K562 (cell line): ENCODE data around the gene KIAA0513. TPM values are rescaled to one million over a fixed set of nuclear protein-coding genes. Genes with fewer than 3 reads are reported as not detected.

Experiments
- ATAC-seq: fragments of 200-7000 bp; cut with Tn5 transposase; 3 replicates; pipeline ENCODE4 v1.9.1; 2020; ENCODE audit warnings: moderate library complexity
- BruUV-seq: library from RNA; stranded (reverse); fragments of 400-500 nt; replicated peaks from 2 replicates; lab custom pipeline; 2021; lab: Mats Ljungman, UMichigan
- CTCF ChIA-PET: fragments of 300-600 bp; formaldehyde crosslinking; extraction: SDS; loops from one replicate; lab custom pipeline; 2021; ENCODE audit warnings: low intra/inter-chr PET ratio; lab: Yijun Ruan, JAX
- POLR2A ChIA-PET: fragments of 300-600, 350-650 bp; sonication (Branson Sonifier 250); formaldehyde crosslinking; extraction: SDS; loops from one replicate; lab custom pipeline; 2021; ENCODE audit warnings: antibody characterized with exemption, inconsistent platforms; lab: Yijun Ruan, JAX
- DNase-seq, 4 experiments: peaks; one replicate each; pipeline versions ENCODE4 v3.0.0 to v3.0.0-alpha.2; 2011 to 2018; ENCODE audit warnings: low spot score in 3 of 4, mixed read lengths in 3 of 4; ENCODE audit errors: extremely low read depth in 1 of 4
- FAIRE-seq: peaks from 2 replicates; lab custom pipeline; 2011; peaks lifted over from hg19 to GRCh38; lab: Jason Lieb, UNC
- H2AFZ ChIP-seq: 2 replicates; pipeline ENCODE4 v1.6.0; 2011; ENCODE audit warnings: low read depth, low read length, control low read depth, inconsistent platforms
- H3K27ac ChIP-seq: fragments of 200-600 bp; 3 replicates; pipeline ENCODE4 v1.8.0; 2011; ENCODE audit warnings: low read depth, mild to moderate bottlenecking, control low read depth, inconsistent platforms, low read length, moderate library complexity, mixed read lengths; ENCODE audit errors: extremely low read depth
- H3K27me3 ChIP-seq, 2 experiments: fragments of 300-600 bp in 1 of 2; 2 replicates in 1 of 2; 3 replicates in 1 of 2; pipeline versions ENCODE4 v1.6.0 to v1.8.0; 2011; ENCODE audit warnings: inconsistent platforms in 2 of 2, low read length in 2 of 2, mild to moderate bottlenecking in 1 of 2, mixed read lengths in 1 of 2, moderate library complexity in 1 of 2; ENCODE audit not compliant: control insufficient read depth in 2 of 2, insufficient read depth in 2 of 2
- H3K36me3 ChIP-seq: fragments of 300-600 bp; 3 replicates; pipeline ENCODE4 v1.8.0; 2011; ENCODE audit warnings: mild to moderate bottlenecking, low read length, inconsistent platforms; ENCODE audit not compliant: control insufficient read depth, insufficient read depth
- H3K4me1 ChIP-seq, 2 experiments: fragments of 200-600 bp in 1 of 2; replicated peaks in 1 of 2; 2 replicates in 1 of 2; 3 replicates in 1 of 2; pipeline versions ENCODE4 v1.5.1 to v1.8.0; 2011; ENCODE audit warnings: inconsistent platforms in 2 of 2, low read length in 2 of 2, mild to moderate bottlenecking in 1 of 2, mixed read lengths in 1 of 2, moderate library complexity in 1 of 2; ENCODE audit not compliant: control insufficient read depth in 2 of 2, insufficient read depth in 2 of 2
- H3K4me2 ChIP-seq: 2 replicates; pipeline ENCODE4 v1.6.1; 2011; ENCODE audit warnings: low read length, control low read depth, inconsistent platforms, mixed read lengths; ENCODE audit not compliant: insufficient read depth
- H3K4me3 ChIP-seq: fragments of 200-600 bp; sonication (generic), shearing (Covaris generic); 2 replicates; pipeline ENCODE4 v1.5.1; 2016; ENCODE audit warnings: control low read depth, inconsistent platforms
- H3K79me2 ChIP-seq: fragments of 200-600 bp; 3 replicates; pipeline ENCODE4 v1.8.0; 2011; ENCODE audit warnings: low read length, inconsistent platforms; ENCODE audit not compliant: control insufficient read depth, insufficient read depth
- H3K9ac ChIP-seq, 2 experiments: 2 replicates each; pipeline versions ENCODE4 v1.6.0 to v1.6.1; 2011; ENCODE audit warnings: low read depth in 2 of 2, low read length in 2 of 2, control low read depth in 1 of 2, inconsistent platforms in 1 of 2, mild to moderate bottlenecking in 1 of 2, mixed read lengths in 1 of 2; ENCODE audit not compliant: insufficient read depth in 1 of 2
- H3K9me1 ChIP-seq: one replicate; pipeline ENCODE4 v1.6.0; 2011; ENCODE audit warnings: inconsistent platforms, mild to moderate bottlenecking, low read length, moderate library complexity; ENCODE audit not compliant: control insufficient read depth, insufficient read depth
- H3K9me3 ChIP-seq: replicated peaks from 2 replicates; pipeline ENCODE4 v1.5.1; 2011; ENCODE audit warnings: low read depth, low read length, inconsistent platforms; ENCODE audit not compliant: control insufficient read depth, insufficient read depth
- H4K20me1 ChIP-seq: replicated peaks from 2 replicates; pipeline ENCODE4 v1.6.1; 2011; ENCODE audit warnings: low read length, inconsistent platforms, mixed read lengths; ENCODE audit not compliant: control insufficient read depth, insufficient read depth
- CTCF ChIP-seq, 3 experiments: IDR thresholded peaks in 2 of 3; conservative IDR thresholded peaks in 1 of 3; 2 replicates each; pipeline ENCODE4 v1.5.1; 2011 to 2012; ENCODE audit warnings: low read length in 3 of 3, mild to moderate bottlenecking in 3 of 3, control low read depth in 2 of 3, improper control_type of control experiment in 1 of 3, inconsistent platforms in 1 of 3, low read depth in 1 of 3, mixed read lengths in 1 of 3, moderate library complexity in 1 of 3; ENCODE audit not compliant: insufficient read depth in 2 of 3
- KLF16 ChIP-seq: IDR thresholded peaks from 2 replicates; pipeline ENCODE4 v1.6.1; 2016; ENCODE audit warnings: antibody characterized with exemption
- RB1 ChIP-seq: fragments of 450-650 bp; IDR thresholded peaks from 2 replicates; pipeline ENCODE4 v1.6.1; 2017; ENCODE audit warnings: low read depth, mild to moderate bottlenecking
- SMAD3 ChIP-seq: fragments of 450-650 bp; formaldehyde crosslinking; conservative IDR thresholded peaks from 2 replicates; pipeline ENCODE4 v1.4.0; 2020; ENCODE audit warnings: mild to moderate bottlenecking
- ZC3H4 ChIP-seq: sonication (generic); formaldehyde crosslinking; IDR thresholded peaks from 2 replicates; pipeline ENCODE4 v1.9.0; 2021; ENCODE audit warnings: missing genetic modification reagents, borderline replicate concordance
- ZC3H8 ChIP-seq: fragments of 450-650 bp; IDR thresholded peaks from 2 replicates; pipeline ENCODE4 v1.6.1; 2017
- ZNF24 ChIP-seq: fragments of 450-650 bp; IDR thresholded peaks from 2 replicates; pipeline ENCODE4 v1.6.1; 2016
- ZNF561 ChIP-seq: fragments of 450-650 bp; formaldehyde crosslinking; conservative IDR thresholded peaks from 2 replicates; pipeline ENCODE4 v1.4.0; 2020; ENCODE audit warnings: mild to moderate bottlenecking, moderate library complexity
- WGBS: fragments of 100-300 bp; shearing (Covaris generic); methylation state at CpG from one replicate; pipeline ENCODE4 v1.1.6; 2016; ENCODE audit warnings: low coverage, mixed read lengths; ENCODE audit not compliant: insufficient coverage; ENCODE audit errors: missing lambda C conversion rate; 5-methylcytosine and 5-hydroxymethylcytosine counted together
- in situ Hi-C: fragments of 300-500 bp; cut with MboI; formaldehyde crosslinking; loops from 4 replicates; pipeline ENCODE4 v1.15.0; 2018; ENCODE audit warnings: inconsistent platforms, mixed read lengths
- intact Hi-C: fragments of 100-400 bp; cut with micrococcal nuclease; formaldehyde crosslinking; loops from 2 replicates; pipeline ENCODE4 v1.14.2; 2022
- polyA plus RNA-seq, 8 experiments: library from polyadenylated mRNA; depleted of rRNA in 4 of 8; stranded (reverse) in 5 of 8; unstranded in 3 of 8; fragments of >200 nt; fragmentation: Nextera tagmentation in 2 of 8; fragmentation: Illumina TruSeq in 1 of 8; extraction: Ambion mirVana in 2 of 8; extraction: Trizol in 1 of 8; gene quantifications; 2 replicates each; pipeline versions ENCODE4 v1.2.1 to v1.2.3, GENCODE V29; 2011 to 2014; ENCODE audit warnings: inconsistent platforms in 1 of 8, missing spikeins in 1 of 8
- total RNA-seq, 7 experiments: library from RNA; depleted of rRNA in 6 of 7; stranded (reverse); fragments of >200 nt in 6 of 7; fragmentation: Illumina TruSeq in 2 of 7; extraction: Trizol in 2 of 7; gene quantifications; 2 replicates each; pipeline versions ENCODE4 v1.2.1 to v1.2.3, GENCODE V29; 2011 to 2021; ENCODE audit warnings: low replicate concordance in 1 of 7

KIAA0513 gene
- total and polyA plus RNA-seq, 9 of the 15 experiments (the other 6 are each of a cell fraction or from before 2014, with no cell fraction given), result 0.18 to 13.7 (median 10.2) TPM

GRCh38 chr16:85103114-85104079, 75.8 kb downstream of the KIAA0513 start (continued):
- TF ChIP-seq ZC3H4 (CRISPR knock-in tag) (no peak), KLF16 (no peak), RB1 (no peak), ZC3H8 (no peak), ZNF24 (peak; percentile 85)

DNA sequence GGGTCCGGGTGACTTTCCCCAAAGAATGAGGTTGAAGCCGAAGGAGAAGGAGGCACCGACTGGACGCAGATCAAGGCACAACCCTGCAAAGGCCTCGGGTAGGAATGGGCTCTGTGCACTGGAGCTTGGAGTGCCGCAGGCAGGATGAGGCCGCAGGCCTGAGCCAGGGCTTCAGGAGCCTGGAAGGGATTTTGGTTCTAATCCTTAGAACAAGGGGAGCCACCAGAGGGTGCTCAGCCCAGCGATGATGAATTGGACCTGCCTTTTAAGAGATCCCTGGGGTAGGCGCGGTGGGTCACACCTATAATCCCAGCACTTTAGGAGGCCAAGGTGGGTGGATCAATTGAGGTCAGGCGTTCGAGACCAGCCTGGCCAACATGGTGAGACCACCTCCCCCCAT, 76.6 kb downstream of the KIAA0513 start:
- TF ChIP-seq SMAD3 (CRISPR knock-in tag) (no peak), CTCF (IDR thresholded peaks at IDR 0.05 in 2 of 3, conservative IDR thresholded peaks at IDR 0.05 in 1 of 3; ENCODE audit: insufficient read depth in 2 of 3, low read depth in 1 of 3, low read length in 3 of 3) (peak in 2 of 3 experiments; percentile 15 to 27; a peak in 3 of 6 replicates), ZNF561 (CRISPR knock-in tag) (no peak)
- FAIRE-seq, result peak; percentile 23
- no peak overlapping the region for H2AFZ ChIP-seq
- no peaks in the 10 kb centered on the region for H3K9me1 ChIP-seq
- ChIA-PET CTCF (no interaction called here), POLR2A (interaction anchor here (1.0 to 1.1 kb wide), 2 partner anchors 14 to 24 kb away, joined by 4 to 8 read pairs; no protein-coding TSS in a partner anchor)
- no peaks in the 10 kb centered on the region for H3K36me3 ChIP-seq
- no peak overlapping the region for H3K27ac ChIP-seq
- H4K20me1 ChIP-seq, result peaks cover 4% of the 10 kb centered on the region; the same call in 1 of the 2 replicates
- 27% methylated on average over 12 of the region's 12 CpGs for WGBS
- in situ Hi-C loops (loop anchor here (5.0 to 25.0 kb wide), 2 partner anchors 333 to 908 kb away; no protein-coding TSS in a partner anchor), intact Hi-C loops (no loop called here)
- H3K4me2 ChIP-seq, result no peak overlapping the region
- no TSS peak for BruUV-seq
- no peaks in the 10 kb centered on the region for H3K9me3 ChIP-seq
- DNase-seq, result peak in 1 of 4 experiments; percentile 39
- H3K79me2 ChIP-seq, result no peaks in the 10 kb centered on the region
- H3K4me3 ChIP-seq, result no peak overlapping the region
- peaks cover 0 to 8% of the 10 kb centered on the region in 2 experiments; a peak in 2 of 5 replicates for H3K4me1 ChIP-seq
- H3K9ac ChIP-seq, result no peak overlapping the region
- peaks cover 31 to 48% of the 10 kb centered on the region in 2 experiments for H3K27me3 ChIP-seq
- ATAC-seq, result peak; percentile 54
